Stimulated activated CD4-positive, alpha-beta T cell treated with anti-CD3 and anti-CD28 coated beads, Interleukin-4, amount 100 ng/mL, for 1 hour (primary cell): ENCODE results near the gene PGA4.
"Not testable (repeated sequence)": the region's sequence is repeated elsewhere in the genome, so short reads cannot be mapped to it uniquely, and the experiment has no call there.

ENCODE experiments used
- DNase-seq: peaks from one replicate; pipeline ENCODE4 v3.0.0-alpha.2; 2020

Gene PGA4

DNA sequence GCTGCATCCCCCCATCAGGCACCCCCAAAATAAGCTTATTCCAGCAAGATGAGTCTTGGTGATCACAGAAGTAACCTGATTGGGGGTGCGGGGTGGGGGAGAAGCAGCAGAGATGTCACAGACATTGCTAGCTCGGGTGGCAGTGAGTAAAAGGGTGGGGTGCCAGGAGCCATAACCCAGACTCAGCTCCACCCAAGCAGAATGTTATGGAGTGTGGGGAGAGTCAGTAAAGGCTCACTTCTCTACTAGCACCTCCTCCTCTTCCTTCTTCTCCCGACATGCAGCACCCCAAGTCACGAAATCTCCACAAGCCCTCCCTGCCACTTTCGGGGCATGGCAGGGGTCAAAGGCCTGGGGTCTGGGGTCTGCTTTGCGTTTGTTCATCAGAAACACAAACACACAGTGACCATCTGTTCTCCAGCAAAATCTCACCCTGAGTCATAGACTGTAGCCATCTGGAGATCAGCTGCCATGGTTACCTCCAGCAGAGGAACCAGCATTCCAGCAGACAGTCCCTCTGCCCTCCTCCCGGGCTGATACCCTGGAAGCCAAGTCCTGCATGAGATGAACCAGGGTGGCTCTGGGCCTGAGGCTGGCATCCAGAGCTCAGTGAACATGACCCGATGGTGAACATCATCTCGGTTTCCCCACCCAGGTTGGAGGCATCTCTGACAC lies 14.4 kb upstream of the PGA4 start:
- DNase-seq = not testable (repeated sequence)

- DNase-seq = not testable (repeated sequence)
Measured at GRCh38 chr11:61210629-61211028, 11.5 kb upstream of the PGA4 start.

DNA sequence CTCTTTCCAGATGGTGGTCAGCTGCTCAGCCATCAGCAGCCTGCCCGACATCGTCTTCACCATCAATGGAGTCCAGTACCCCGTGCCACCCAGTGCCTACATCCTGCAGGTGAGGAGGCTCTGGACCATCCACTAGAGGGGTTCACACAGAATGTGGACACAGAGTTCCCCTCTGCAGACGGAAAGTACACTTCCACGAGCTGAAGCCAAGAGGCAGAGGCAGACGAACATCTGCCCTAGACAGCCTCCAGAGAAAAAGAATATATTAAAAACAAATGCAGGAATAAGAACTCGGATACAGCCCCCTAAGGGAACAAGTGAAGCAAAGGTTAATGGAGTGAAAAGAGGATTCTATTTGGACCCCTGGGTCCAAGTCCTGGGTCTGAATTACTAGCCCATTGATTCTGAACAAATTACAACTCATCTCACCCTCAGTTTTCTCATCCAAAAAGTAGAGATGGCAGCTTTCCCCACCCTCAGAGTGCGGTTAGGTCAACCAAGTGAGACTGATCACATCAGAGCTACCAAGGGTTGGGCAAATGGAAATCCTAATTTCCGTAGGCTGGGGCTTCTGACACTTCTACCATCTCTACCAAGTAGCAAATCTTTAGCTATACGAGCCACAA lies 10.7 kb upstream of the PGA4 start:
- not testable (repeated sequence) for DNase-seq

DNA sequence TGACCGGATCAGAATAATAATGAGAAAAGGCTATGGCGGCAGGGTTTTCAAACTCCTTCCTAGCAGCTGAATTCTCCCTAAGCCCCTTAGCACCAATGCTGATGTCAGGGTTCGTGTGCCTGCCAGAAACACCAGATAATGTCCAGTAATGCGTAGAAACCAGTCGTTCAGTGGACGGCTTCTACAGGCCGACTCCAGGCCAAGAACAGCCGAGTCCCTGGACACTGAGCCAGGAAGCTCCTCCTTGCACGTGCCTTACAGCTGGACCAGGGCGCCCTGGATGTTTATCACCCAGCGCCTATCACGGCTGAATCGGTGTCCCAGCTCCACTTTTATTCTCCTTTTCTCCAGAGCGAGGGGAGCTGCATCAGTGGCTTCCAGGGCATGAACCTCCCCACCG lies 9.9 kb upstream of the PGA4 start:
- DNase-seq = not testable (repeated sequence)

DNA sequence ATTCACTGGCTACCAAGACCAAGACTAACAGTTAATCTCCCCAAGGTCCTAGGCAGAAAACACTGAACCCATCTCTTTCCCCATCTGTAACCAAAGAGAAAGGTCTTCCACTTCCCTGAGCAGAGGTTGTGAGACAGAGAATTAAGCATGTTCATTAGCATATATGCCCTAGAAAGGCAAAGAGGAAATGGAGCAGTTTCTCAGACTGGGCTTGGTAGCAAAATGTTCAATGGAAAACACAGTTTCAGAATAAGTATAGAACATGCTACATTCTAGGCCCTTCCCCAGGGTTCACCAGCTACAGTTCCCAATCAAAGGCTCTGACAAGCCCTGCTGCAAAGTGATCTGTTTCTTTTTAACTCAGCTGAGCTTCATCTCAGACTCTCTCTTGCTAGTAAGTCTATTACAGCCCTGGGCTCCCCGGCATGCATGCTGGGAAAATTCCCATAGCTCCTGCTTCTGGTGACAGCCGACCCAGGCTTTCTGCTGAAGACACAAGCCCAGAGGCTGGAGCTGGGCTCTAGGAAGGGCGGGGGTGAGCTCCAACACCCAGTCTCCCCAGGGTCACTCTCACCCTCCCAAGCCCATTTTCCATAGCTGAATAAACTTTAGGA lies 8.3 kb upstream of the PGA4 start:
- not testable (repeated sequence) for DNase-seq

GRCh38 chr11:61218306-61218705 lies 3.8 kb upstream of the PGA4 start:
- DNase-seq = not testable (repeated sequence)

DNA sequence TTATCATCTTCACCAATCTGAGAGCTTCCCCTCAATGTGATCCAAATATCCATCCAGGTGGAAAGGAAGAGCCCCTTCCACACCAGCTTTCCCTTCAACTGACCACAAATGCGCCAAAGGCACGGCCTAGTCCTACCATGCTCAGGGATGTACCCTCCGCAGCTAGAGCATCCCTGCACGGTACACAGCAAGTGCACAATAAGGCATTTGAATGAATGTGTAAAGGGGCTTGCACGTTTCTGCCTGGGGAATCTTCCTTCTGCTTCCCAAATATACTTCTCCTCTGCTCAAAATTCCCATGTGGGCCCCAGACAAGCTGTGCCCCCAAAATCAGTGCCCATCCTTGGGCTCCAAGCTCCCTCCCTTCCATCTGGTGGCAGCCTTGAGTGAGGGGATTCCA lies 3.1 kb upstream of the PGA4 start:
- DNase-seq = not testable (repeated sequence)

- not testable (repeated sequence) for DNase-seq
Measured at GRCh38 chr11:61222692-61223091, 545 bp downstream of the PGA4 start.

GRCh38 chr11:61226457-61227137 lies 4.5 kb downstream of the PGA4 start:
- DNase-seq = not testable (repeated sequence)

DNA sequence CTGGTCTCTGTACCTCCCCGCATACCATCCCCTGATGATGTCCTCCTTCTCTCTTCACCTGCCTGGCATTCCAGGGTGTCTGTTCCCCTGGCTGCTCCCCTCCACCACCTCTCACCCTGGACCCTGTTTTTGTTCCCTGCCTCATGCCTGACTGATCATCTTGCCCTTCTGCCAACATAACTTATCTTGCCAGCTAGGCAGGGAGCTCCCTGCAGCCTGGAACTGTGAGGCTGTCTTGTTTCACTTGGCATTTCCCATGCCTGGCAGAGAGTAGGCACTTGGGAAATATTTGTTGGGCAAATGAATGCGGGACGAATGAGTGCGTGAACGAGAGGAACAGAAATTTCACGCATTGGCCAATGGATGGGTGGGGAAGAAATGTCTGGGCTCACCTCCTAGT lies 7.3 kb downstream of the PGA4 start:
- not testable (repeated sequence) for DNase-seq

DNA sequence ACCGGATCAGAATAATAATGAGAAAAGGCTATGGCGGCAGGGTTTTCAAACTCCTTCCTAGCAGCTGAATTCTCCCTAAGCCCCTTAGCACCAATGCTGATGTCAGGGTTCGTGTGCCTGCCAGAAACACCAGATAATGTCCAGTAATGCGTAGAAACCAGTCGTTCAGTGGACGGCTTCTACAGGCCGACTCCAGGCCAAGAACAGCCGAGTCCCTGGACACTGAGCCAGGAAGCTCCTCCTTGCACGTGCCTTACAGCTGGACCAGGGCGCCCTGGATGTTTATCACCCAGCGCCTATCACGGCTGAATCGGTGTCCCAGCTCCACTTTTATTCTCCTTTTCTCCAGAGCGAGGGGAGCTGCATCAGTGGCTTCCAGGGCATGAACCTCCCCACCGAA lies 8.9 kb downstream of the PGA4 start:
- not testable (repeated sequence) for DNase-seq

GRCh38 chr11:61231585-61231984 lies 9.4 kb downstream of the PGA4 start:
- not testable (repeated sequence) for DNase-seq

- not testable (repeated sequence) for DNase-seq
Measured at GRCh38 chr11:61232548-61233145, 10.5 kb downstream of the PGA4 start.

GRCh38 chr11:61237130-61237529 lies 15.0 kb downstream of the PGA4 start:
- not testable (repeated sequence) for DNase-seq

GRCh38 chr11:61240288-61240687 lies 18.1 kb downstream of the PGA4 start:
- not testable (repeated sequence) for DNase-seq

GRCh38 chr11:61240875-61241274 lies 18.7 kb downstream of the PGA4 start, which contains the start of gene PGA5:
Gene PGA5, plus strand, starts transcription at chr11:61241175. Its CDS starts 52 bp downstream, at chr11:61241227.
- DNase-seq = not testable (repeated sequence)

GRCh38 chr11:61241526-61241925 lies 19.4 kb downstream of the PGA4 start:
- DNase-seq = not testable (repeated sequence)

DNA sequence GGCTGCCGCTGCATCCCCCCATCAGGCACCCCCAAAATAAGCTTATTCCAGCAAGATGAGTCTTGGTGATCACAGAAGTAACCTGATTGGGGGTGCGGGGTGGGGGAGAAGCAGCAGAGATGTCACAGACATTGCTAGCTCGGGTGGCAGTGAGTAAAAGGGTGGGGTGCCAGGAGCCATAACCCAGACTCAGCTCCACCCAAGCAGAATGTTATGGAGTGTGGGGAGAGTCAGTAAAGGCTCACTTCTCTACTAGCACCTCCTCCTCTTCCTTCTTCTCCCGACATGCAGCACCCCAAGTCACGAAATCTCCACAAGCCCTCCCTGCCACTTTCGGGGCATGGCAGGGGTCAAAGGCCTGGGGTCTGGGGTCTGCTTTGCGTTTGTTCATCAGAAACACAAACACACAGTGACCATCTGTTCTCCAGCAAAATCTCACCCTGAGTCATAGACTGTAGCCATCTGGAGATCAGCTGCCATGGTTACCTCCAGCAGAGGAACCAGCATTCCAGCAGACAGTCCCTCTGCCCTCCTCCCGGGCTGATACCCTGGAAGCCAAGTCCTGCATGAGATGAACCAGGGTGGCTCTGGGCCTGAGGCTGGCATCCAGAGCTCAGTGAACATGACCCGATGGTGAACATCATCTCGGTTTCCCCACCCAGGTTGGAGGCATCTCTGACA lies 23.3 kb downstream of the PGA4 start:
- not testable (repeated sequence) for DNase-seq

DNA sequence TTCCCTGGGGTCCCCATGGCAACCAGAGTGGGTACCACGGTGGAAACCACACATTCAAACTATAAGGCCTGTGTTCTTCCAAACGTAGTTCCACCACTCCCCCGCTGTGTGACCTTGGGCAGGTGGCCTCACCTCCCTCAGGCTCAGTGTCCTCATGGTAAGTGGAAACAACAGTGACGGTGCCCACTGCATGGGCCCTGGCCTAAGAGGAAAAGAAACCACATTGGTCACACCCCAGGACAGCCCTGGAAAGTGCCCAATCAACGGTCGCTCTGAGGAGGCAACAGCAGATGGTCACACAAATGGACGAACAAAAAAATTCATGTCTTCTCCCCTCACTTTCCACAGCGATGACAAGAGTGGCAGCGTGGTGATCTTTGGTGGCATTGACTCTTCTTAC lies 25.9 kb downstream of the PGA4 start:
- DNase-seq = not testable (repeated sequence)

- DNase-seq = not testable (repeated sequence)
Measured at GRCh38 chr11:61249201-61249600, 27.1 kb downstream of the PGA4 start.

GRCh38 chr11:61250796-61251765 lies 28.9 kb downstream of the PGA4 start:
- not testable (repeated sequence) for DNase-seq
